PFSK-1 (cell line): ENCODE measurements around the gene DHFR.

Experiments
- FOXP2 ChIP-seq: optimal IDR thresholded peaks from 2 replicates; pipeline ENCODE3; 2011; ENCODE audit warnings: borderline replicate concordance, control low read depth, inconsistent platforms; ENCODE audit not compliant: insufficient read depth; ENCODE audit errors: extremely low read length, extremely low read depth
- POLR2AphosphoS5 ChIP-seq: IDR thresholded peaks from 2 replicates; pipeline ENCODE4 v1.6.1; 2012; ENCODE audit warnings: low read depth, mild to moderate bottlenecking, control low read depth, low read length, moderate library complexity
- SIN3A ChIP-seq: IDR thresholded peaks from 2 replicates; pipeline ENCODE4 v1.6.1; 2012; ENCODE audit warnings: mild to moderate bottlenecking, low read length, moderate library complexity, borderline replicate concordance; ENCODE audit not compliant: insufficient read depth
- TAF1 ChIP-seq: IDR thresholded peaks from 2 replicates; pipeline ENCODE4 v1.6.1; 2012; ENCODE audit warnings: low read length, control low read depth, borderline replicate concordance; ENCODE audit not compliant: insufficient read depth
- TF ChIP-seq, protein P1 (sequence below), 2 experiments: IDR thresholded peaks; 2 replicates each; pipeline versions ENCODE4 v1.6.1 to v1.8.0; 2011 to 2012; ENCODE audit warnings: low read depth in 2 of 2, low read length in 2 of 2, control low read depth in 1 of 2, inconsistent platforms in 1 of 2, mild to moderate bottlenecking in 1 of 2, moderate library complexity in 1 of 2; ENCODE audit not compliant: insufficient read depth in 1 of 2

DHFR gene

DNA sequence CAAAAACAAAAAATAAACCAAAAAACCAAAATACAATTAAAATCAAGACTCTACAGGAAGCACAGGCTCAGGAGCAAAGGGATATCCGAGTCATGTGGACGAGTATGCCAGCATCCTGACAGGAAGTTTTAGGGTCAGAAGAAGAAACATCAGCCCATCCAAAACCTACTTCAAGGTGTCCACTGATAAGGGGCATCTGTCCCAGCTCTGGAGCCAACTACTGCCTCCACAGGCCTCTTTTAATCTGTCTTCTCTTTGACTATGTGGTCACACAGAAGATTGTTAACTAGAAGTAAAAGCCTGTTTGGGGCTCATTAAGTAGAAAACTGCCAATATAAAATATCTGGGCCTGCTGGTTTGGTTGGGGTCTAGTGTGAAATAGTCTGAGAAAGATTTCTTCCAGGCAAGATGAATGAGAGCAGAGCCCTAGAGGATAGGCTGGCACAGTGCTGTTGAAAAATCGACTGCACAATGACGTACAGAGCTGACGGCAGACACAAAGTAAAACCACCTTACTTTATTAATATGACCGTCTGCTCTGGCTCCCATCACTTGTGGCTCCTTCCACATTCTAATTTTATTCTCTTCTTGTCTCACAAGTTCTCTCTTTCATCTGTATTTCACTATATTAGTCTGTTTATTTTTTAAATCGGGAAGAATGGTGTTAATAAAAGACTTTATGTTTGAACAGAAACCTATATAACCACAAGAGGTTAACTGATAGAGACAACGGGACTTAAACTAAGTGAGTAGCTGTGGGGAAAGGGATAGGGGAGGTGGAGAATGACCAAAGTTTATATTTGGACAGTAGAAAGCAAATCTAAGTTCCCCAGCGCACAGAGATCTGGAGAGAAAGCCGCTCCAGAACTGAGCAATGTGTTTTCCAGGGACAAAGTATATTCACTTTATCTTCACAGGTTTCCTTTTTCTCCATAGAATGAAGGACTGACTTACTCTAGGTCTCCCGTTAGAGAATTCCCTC, 23.2 kb downstream of the DHFR start:
- TF ChIP-seq, protein P1, sequence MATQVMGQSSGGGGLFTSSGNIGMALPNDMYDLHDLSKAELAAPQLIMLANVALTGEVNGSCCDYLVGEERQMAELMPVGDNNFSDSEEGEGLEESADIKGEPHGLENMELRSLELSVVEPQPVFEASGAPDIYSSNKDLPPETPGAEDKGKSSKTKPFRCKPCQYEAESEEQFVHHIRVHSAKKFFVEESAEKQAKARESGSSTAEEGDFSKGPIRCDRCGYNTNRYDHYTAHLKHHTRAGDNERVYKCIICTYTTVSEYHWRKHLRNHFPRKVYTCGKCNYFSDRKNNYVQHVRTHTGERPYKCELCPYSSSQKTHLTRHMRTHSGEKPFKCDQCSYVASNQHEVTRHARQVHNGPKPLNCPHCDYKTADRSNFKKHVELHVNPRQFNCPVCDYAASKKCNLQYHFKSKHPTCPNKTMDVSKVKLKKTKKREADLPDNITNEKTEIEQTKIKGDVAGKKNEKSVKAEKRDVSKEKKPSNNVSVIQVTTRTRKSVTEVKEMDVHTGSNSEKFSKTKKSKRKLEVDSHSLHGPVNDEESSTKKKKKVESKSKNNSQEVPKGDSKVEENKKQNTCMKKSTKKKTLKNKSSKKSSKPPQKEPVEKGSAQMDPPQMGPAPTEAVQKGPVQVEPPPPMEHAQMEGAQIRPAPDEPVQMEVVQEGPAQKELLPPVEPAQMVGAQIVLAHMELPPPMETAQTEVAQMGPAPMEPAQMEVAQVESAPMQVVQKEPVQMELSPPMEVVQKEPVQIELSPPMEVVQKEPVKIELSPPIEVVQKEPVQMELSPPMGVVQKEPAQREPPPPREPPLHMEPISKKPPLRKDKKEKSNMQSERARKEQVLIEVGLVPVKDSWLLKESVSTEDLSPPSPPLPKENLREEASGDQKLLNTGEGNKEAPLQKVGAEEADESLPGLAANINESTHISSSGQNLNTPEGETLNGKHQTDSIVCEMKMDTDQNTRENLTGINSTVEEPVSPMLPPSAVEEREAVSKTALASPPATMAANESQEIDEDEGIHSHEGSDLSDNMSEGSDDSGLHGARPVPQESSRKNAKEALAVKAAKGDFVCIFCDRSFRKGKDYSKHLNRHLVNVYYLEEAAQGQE (IDR thresholded peaks at IDR 0.05; ENCODE audit: insufficient read depth in 1 of 2, low read depth in 2 of 2, low read length in 2 of 2): no peak
- TF ChIP-seq SIN3A: no peak
- no peak for TF ChIP-seq FOXP2

- TF ChIP-seq, protein P1 (IDR thresholded peaks at IDR 0.05; ENCODE audit: insufficient read depth in 1 of 2, low read depth in 2 of 2, low read length in 2 of 2): no peak
- TF ChIP-seq SIN3A (no peak), FOXP2 (no peak), POLR2AphosphoS5 (no peak), TAF1 (no peak)
Measured at GRCh38 chr5:80629281-80629680, 25.5 kb downstream of the DHFR start.

- TF ChIP-seq, protein P1 (IDR thresholded peaks at IDR 0.05; ENCODE audit: insufficient read depth in 1 of 2, low read depth in 2 of 2, low read length in 2 of 2): no peak
- no peak for TF ChIP-seq SIN3A
- TF ChIP-seq TAF1: no peak
- no peak for TF ChIP-seq FOXP2
- no peak for TF ChIP-seq POLR2AphosphoS5
Measured at GRCh38 chr5:80625230-80625629, 29.6 kb downstream of the DHFR start.

DNA sequence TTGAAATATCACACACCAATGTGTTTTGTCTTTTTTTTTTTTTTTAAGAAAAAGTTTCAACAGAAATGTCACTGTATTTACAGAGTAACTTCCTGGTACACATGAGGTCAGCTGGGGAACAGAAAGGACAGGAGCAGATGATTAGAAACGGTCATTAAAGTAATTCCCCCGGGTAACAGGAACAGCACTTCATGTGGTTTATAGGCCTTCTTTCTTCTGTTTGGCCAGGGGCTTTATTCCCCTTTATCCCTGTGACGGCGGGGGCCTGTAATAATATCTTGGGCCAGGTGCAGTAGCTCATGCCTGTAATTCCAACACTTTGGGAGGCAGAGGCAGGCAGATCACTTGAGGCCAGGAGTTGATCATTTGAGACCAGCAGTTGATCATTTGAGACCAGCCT, 30.8 kb downstream of the DHFR start:
- TF ChIP-seq POLR2AphosphoS5 (no peak), SIN3A (no peak), FOXP2 (no peak), TAF1 (no peak)
- TF ChIP-seq, protein P1 (IDR thresholded peaks at IDR 0.05; ENCODE audit: insufficient read depth in 1 of 2, low read depth in 2 of 2, low read length in 2 of 2): no peak
